ENCODE results near the gene NR3C2. TPM values are rescaled to one million over a fixed set of nuclear protein-coding genes. Genes with fewer than 3 reads are reported as not detected.
"Not testable (repeated sequence)": the region's sequence is repeated elsewhere in the genome, so short reads cannot be mapped to it uniquely, and the experiment has no call there.

The NR3C2 gene
- total and polyA plus RNA-seq, 4 donors, result 2.8 to 43.9 (median 11.5) TPM

DNA sequence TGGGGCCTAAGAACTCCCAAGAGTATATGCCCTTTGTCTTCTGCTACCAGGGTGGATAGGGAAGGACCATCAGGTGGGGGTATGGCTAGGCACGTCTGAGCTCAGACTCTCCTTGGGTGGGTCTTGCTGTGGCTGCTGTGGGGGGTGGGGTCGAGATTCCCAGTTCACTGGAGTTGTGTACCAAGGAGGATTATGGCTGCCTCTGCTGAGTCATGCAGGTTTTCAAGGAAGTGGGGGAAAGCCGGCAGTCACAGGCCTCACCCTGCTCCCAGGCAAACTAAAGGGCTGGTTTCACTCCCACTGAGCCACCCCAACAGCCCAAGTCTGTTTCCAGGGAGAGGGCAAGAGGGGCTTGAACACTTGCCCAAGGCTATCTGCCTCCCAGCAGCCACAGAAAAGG is 249.7 kb downstream of the NR3C2 start:
- H3K9me3 ChIP-seq (ENCODE audit: control insufficient read depth in 4 of 4, insufficient read depth in 3 of 4, low read length in 3 of 4), result no peaks in the 10 kb centered on the region
- peaks cover 0 to 7% (median 0%) of the 10 kb centered on the region in 5 donors for H3K4me1 ChIP-seq (ENCODE audit: control insufficient read depth in 5 of 5, insufficient read depth in 5 of 5, low read length in 5 of 5)
- no peak overlapping the region for H3K4me3 ChIP-seq
- no peak overlapping the region for H3K9ac ChIP-seq (ENCODE audit: insufficient read depth in 1 of 2, low read length in 2 of 2)
- H3K27ac ChIP-seq (ENCODE audit: low read depth in 1 of 2, low read length in 1 of 2), result no peak overlapping the region
- peaks cover 0 to 7% (median 2%) of the 10 kb centered on the region in 4 donors for H3K36me3 ChIP-seq (ENCODE audit: control insufficient read depth in 4 of 4, insufficient read depth in 4 of 4, low read length in 4 of 4)
- 87 to 90% methylated on average over 3 of the region's 3 CpGs for WGBS, 2 donors
- no peak for ATAC-seq (ENCODE audit: insufficient read depth, low FRiP score)
- no peak for DNase-seq
- H3K27me3 ChIP-seq (ENCODE audit: control insufficient read depth in 3 of 3, insufficient read depth in 3 of 3, low read length in 2 of 3), result no peaks in the 10 kb centered on the region
- TF ChIP-seq, protein P1, sequence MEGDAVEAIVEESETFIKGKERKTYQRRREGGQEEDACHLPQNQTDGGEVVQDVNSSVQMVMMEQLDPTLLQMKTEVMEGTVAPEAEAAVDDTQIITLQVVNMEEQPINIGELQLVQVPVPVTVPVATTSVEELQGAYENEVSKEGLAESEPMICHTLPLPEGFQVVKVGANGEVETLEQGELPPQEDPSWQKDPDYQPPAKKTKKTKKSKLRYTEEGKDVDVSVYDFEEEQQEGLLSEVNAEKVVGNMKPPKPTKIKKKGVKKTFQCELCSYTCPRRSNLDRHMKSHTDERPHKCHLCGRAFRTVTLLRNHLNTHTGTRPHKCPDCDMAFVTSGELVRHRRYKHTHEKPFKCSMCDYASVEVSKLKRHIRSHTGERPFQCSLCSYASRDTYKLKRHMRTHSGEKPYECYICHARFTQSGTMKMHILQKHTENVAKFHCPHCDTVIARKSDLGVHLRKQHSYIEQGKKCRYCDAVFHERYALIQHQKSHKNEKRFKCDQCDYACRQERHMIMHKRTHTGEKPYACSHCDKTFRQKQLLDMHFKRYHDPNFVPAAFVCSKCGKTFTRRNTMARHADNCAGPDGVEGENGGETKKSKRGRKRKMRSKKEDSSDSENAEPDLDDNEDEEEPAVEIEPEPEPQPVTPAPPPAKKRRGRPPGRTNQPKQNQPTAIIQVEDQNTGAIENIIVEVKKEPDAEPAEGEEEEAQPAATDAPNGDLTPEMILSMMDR (IDR thresholded peaks at IDR 0.05; ENCODE audit: control extremely low read depth, extremely low read depth), result no peak

DNA sequence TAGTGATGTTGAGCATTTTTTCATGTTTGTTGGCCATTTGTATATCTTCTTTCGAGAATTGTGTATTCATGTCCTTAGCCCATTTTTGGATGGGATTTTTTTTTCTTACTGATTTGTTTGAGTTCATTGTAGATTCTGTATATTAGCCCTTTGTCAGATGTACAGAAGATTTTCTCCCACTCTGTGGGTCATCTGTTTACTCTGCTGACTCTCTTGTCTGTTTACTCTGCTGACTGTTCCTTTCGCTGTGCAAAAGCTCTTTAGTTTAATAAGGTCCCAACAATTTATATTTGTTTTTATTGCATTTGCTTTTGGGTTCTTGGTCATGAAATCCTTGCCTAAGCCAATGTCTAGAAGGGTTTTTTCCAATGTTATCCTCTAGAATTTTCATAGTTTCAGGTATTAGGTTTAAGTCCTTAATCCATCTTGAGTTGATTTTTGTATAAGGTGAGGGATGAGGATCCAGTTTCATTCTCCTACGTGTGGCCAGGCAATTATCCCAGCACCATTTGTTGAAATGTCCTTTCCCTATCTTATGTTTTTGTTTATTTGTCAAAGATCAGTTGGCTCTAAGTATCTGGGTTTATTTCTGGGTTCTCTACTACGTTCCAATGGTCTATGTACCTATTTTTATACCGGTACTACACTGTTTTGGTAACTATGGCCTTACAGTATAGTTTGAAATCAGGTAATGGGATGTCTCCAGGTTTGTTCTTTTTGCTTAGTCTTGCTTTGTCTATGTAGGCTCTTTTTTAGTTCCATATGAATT is 254.6 kb downstream of the NR3C2 start:
- H3K27ac ChIP-seq (ENCODE audit: low read depth in 1 of 2, low read length in 1 of 2); H3K9me3 ChIP-seq (ENCODE audit: control insufficient read depth in 4 of 4, insufficient read depth in 3 of 4, low read length in 3 of 4); H3K9ac ChIP-seq (ENCODE audit: insufficient read depth in 1 of 2, low read length in 2 of 2); ATAC-seq (ENCODE audit: insufficient read depth, low FRiP score); H3K36me3 ChIP-seq (ENCODE audit: control insufficient read depth in 4 of 4, insufficient read depth in 4 of 4, low read length in 4 of 4); H3K4me3 ChIP-seq; H3K27me3 ChIP-seq (ENCODE audit: control insufficient read depth in 3 of 3, insufficient read depth in 3 of 3, low read length in 2 of 3); DNase-seq; H3K4me1 ChIP-seq (ENCODE audit: control insufficient read depth in 5 of 5, insufficient read depth in 5 of 5, low read length in 5 of 5): not testable (repeated sequence)
- WGBS, 2 donors, result 93 to 94% methylated on average over 5 of the region's 5 CpGs

DNA sequence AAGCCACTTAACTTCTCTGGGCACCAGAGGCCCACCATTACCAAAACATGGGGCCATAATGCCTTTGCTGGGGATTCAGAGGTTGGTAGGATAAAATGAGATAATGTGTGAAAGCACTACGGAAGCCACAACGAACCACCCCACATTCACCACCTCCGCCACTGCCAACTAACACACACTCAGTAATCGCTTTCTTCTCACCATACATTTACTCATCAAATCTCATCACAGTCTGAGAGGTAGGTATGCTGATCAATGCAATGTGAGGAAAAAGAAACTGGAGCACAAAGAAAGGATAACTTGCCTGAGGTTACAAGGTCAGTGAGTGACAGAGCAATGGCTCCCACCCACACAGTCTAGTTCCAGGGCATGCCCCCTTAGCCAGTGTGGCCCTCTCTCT is 257.3 kb downstream of the NR3C2 start:
- no peaks in the 10 kb centered on the region for H3K9me3 ChIP-seq (ENCODE audit: control insufficient read depth in 4 of 4, insufficient read depth in 3 of 4, low read length in 3 of 4)
- no peak overlapping the region for H3K9ac ChIP-seq (ENCODE audit: insufficient read depth in 1 of 2, low read length in 2 of 2)
- H3K27me3 ChIP-seq (ENCODE audit: control insufficient read depth in 3 of 3, insufficient read depth in 3 of 3, low read length in 2 of 3), result no peaks in the 10 kb centered on the region
- 97 to 98% methylated on average over 4 of the region's 4 CpGs for WGBS, 2 donors
- no peak overlapping the region for H3K4me3 ChIP-seq
- DNase-seq (no peak), ATAC-seq (ENCODE audit: insufficient read depth, low FRiP score) (no peak)
- TF ChIP-seq, protein P1 (IDR thresholded peaks at IDR 0.05; ENCODE audit: control extremely low read depth, extremely low read depth), result no peak
- H3K27ac ChIP-seq (ENCODE audit: low read depth in 1 of 2, low read length in 1 of 2), result no peak overlapping the region
- peaks cover 0 to 1% (median 0%) of the 10 kb centered on the region in 4 donors for H3K36me3 ChIP-seq (ENCODE audit: control insufficient read depth in 4 of 4, insufficient read depth in 4 of 4, low read length in 4 of 4)
- peaks cover 0 to 2% (median 0%) of the 10 kb centered on the region in 5 donors for H3K4me1 ChIP-seq (ENCODE audit: control insufficient read depth in 5 of 5, insufficient read depth in 5 of 5, low read length in 5 of 5)

DNA sequence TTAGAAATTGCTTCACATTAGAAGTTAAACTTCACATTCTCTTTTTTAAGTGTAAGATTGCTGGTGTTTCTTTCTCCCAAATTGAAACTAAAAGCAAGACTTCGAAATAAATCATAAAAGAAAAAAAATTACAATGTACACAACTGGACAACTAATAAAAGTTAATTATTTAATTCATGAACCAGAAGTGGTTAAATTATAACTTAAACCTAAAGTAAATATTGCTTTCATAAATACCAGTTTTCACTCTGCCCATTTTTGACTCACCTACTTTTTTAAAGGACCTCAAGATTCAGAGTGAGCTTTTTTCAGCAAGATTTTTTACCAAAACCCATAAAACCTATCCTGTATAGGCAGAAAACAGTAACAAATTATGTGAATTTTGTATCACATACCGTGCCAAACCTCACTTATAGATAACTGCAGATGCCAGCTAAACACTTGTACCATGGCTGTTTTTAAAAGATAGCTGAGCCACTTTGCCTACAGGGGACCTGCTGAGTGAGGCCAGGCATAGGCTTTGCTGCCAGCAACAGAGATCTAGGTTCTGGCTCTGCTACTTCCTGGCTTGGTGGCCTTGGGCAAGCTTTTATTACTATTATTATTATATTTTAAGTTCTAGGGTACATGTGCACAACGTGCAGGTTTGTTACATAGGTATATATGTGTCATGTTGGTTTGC is 259.8 kb downstream of the NR3C2 start:
- Histone ChIP-seq H3K36me3 (ENCODE audit: control insufficient read depth in 4 of 4, insufficient read depth in 4 of 4, low read length in 4 of 4) (peaks cover 0 to 1% (median 0%) of the 10 kb centered on the region in 4 donors), H3K9me3 (ENCODE audit: control insufficient read depth in 4 of 4, insufficient read depth in 3 of 4, low read length in 3 of 4) (no peaks in the 10 kb centered on the region), H3K27me3 (ENCODE audit: control insufficient read depth in 3 of 3, insufficient read depth in 3 of 3, low read length in 2 of 3) (no peaks in the 10 kb centered on the region), H3K4me1 (ENCODE audit: control insufficient read depth in 5 of 5, insufficient read depth in 5 of 5, low read length in 5 of 5) (peaks cover 0 to 8% (median 0%) of the 10 kb centered on the region in 5 donors), H3K27ac (ENCODE audit: low read depth in 1 of 2, low read length in 1 of 2) (no peak overlapping the region), H3K4me3 (no peak overlapping the region), H3K9ac (ENCODE audit: insufficient read depth in 1 of 2, low read length in 2 of 2) (no peak overlapping the region)
- TF ChIP-seq, protein P1 (IDR thresholded peaks at IDR 0.05; ENCODE audit: control extremely low read depth, extremely low read depth), result no peak
- DNase-seq (no peak), ATAC-seq (ENCODE audit: insufficient read depth, low FRiP score) (no peak)
- 85 to 86% methylated on average over 3 of the region's 3 CpGs for WGBS, 2 donors

Data from lung (tissue), 12 donors.